AG08395 (cell line): ENCODE results near the gene SAMD7.

Experiments
- DNase-seq: peaks from one replicate; pipeline ENCODE4 v3.0.0; 2012; ENCODE audit warnings: mixed read lengths, low spot score

SAMD7 gene

DNA sequence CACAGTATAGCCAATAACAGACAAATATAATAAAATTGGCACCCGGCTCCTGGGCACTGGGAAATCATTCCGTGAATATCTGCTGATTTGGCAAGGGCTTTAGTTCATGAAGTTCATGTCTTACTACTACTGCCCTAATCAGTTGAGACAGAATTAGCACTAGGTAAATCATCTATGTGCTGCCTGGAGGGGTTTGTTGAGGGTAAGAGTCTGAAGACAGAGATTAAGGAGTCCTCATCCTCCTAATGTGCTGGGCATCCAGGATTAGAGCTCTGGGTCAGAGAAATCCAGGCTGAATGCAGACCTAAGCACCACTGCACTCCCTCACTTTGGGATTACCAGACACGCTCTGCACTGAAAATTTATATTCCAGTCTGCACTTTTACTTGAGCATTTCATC, 2.0 kb downstream of the SAMD7 start:
- DNase-seq = no peak

DNA sequence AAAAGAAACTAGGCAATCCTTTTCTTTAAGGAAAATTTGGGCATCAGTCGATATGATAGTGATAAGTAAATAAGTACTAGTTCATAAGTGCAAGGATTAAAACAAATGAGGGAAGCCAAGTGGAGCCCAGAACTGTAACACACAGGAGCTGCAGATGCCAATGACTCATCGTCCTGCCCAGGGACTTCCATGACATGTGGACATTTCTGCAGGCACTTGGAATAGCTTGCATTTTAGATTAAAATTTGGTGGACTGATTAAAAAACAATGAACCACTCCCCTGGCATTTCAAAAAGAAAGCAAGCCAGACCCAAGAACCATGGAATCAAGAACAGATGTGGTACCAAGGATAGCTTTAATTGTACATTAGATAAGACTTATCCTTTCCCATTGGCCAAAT, 2.9 kb downstream of the SAMD7 start:
- DNase-seq = peak; percentile 52

DNA sequence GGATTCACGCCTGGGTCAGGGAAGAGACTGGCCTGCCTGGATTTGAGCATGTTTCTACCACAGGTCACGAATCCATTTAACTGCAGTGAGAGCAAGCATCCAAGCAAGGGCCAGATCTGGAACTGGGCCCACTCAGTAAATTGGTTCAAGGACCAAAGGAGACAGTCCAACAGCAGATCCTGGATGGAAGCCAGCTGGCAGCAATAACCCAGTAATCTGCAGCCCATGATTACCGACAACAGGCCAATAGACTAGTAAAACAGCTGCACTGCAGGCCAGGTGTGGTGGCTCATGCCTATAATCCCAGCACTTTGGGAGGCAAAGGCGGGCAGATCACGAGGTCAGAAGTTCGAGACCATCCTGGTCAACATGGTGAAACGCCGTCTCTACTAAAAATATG, 11.8 kb downstream of the SAMD7 start:
- no peak for DNase-seq

DNA sequence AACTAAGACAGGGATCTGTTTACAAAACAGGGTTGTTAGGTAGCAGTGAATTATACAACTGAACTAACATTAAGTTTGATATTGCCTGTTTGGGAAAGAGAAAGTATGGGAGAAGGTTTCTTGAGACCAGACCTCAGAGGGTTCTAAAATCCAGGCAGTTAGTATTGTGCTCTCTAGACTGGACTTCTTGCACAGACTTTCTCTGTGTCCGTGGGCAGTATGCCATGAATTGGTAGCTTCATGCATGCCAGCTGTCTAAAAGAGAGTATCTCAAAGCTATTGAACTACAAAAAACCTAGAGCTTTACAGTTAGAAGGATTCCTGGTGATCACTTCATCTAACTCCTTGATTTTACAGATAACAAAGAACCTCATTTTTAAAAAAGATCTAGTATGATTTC, 12.5 kb downstream of the SAMD7 start:
- DNase-seq = no peak

DNA sequence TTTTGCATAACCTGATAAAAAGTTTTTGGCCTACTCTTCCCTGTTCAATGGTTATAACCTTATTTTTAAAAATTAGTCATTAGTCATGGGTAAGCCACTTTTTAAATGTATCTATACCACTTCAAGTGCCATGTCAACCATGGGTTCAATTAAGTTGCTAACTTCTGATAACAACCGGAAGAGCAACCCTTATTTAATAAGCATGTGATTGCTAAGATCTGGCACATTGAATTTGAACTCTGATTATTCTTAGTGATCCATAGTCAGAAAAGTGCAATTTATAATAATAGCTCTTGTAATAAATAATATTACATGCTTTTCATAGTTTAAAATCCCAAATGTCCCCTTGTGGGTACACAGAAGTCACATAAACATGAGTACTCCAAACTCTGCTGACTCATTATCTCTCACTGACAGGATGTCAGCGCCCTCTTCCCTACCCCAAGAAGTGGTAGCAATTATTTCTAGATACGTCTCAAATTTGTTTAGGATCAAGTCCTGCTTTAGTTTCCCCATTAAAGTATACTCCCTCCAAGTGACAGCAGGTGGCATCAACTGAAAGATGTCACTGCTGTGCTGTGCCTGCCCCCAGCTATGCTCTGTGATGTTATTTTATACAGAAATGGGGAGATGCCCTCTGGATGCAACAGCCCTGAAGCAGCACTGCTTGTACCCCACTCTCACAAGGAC, 18.6 kb downstream of the SAMD7 start:
- DNase-seq = no peak

DNA sequence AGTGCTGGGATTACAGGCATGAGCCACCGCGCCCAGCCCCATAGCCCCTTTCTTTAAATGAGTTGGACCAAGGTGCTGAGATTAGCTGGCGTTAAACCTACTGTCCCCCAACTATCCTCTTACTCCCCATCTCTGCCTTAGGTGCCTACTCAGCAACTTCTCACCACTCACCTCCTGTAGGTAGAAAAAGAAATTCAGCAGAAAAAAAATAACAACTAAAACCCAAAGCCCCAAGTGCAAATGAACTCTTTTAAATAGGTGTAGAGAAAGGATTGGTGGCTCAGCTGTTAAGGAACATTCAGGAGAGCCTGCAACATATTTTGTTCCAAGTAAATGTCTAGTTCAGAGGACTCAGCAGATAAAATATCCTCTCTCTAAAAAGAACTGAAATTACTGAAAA, 19.5 kb downstream of the SAMD7 start:
- DNase-seq = no peak

DNA sequence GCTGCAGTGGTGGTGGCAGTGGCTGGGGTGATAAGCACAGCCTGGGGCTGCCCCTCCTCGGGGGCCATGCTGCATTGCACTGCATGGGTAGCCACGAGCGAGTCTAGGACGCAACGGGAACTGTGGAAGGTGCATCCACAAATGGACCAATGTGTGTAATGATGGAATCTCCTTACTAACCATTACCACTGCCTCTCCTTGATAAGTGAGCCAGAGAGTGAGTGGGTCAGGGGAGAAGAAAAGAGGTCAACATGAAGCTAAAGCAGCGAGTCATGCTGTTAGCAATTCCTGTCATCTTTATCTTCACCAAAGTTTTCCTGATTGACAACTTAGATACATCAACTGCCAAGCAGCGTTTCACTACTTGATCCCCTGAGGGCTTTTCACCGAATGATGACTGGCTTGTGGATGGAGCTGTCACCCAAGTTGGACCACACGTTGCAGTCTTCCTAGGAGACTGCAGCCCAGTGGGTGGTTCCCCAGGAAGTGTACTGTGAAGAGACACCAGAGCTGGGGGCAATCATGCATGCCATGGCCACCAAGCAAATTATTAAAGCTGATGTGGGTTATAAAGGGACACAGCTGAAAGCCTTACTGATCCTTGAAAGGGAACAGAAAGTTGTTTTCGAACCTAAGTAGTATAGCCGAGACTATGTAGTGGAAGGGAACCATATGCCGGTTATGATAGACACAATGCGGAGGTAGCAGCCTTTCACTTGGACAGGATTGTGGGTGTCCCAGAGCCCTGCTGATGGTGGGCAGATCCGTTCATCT, 20.6 kb downstream of the SAMD7 start:
- no peak for DNase-seq

DNA sequence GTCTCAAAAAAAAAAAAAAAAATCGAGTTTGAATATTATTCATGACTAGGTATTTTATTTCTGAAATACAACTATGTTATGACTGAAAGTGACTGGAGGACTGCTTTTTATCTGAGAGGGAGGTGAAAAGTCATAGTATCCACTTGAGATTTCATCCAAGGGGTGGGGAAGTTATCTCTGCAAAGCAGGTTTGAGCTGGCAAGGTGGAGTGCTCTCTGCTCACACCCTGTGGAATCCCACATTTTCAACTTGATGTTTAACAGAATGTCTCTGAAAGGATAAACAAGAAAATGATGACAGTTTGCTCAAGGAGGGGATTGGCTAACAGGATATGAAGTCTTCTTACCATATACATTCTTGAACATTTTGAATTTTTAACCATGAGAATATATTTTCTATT, 27.9 kb downstream of the SAMD7 start:
- no peak for DNase-seq

DNA sequence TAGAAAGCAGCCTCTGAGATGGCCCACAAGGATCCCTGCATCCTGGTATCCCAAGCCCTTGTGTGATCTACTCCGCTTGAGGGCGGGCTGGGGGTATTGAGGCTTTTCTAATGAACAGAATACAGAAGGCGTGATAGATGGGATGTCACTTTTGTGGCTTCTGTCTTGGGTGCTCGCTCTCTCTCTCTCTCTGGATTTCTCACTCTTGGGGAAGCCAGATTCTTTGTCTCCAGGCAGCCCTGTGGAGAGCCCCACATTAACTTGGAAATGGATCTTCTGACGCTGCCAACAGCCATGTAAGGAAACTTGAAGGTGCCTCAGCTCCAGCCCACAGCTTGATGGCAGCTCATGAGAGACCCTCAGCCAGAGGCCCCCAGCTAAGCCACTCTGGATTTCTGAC, 28.4 kb downstream of the SAMD7 start:
- DNase-seq = no peak

DNA sequence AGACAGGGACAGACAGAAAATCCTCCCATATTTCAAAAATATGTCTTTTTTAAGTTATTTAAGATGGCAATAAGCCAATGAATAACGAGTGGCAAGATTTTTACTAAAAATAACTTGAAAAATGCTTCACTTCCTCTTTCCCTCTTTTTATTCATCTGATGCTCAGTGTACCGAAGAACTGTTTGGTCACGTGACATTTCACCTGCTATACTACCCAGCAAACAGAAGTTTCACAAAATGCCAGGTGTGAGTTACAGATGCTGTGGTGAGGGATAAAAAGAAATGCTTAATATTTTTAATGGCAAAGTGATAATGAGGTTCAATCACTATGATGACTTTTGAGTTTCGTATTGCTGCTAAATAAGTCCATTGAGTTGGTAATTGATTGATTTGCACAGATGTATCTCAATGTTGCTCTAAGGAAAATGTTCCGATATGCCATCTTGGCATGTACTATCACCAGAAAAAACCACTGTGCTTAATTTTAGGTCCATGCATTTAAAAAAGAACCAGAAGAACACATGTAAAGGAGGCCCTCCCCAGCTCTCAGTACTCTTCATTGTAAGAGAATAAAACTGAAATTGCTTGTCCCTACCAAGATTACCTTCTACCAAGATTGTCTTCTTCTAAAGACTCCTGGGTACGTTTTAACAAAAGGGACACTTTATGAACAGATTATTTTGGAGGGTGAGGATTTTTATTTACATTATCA, 29.3 kb downstream of the SAMD7 start:
- DNase-seq = no peak

DNA sequence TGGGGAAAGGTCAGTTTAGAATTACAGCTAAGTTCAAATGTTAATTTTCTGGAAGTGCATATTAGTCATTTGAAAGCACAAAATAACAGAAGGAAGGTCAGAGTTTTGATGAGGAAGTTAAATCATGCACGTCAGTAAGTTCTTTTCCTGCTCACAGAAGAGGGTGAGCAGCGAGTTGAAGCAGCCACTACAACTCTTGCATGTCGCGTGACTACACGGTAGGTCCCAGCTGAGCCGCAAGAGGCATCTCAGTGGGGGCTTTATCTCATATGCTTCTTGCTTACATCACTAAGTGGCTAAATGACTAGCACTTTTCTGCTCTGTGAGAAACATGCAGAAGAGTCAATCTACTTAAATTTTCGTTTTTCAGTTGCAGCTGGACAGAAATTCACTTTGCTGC, 33.9 kb downstream of the SAMD7 start:
- DNase-seq = no peak

DNA sequence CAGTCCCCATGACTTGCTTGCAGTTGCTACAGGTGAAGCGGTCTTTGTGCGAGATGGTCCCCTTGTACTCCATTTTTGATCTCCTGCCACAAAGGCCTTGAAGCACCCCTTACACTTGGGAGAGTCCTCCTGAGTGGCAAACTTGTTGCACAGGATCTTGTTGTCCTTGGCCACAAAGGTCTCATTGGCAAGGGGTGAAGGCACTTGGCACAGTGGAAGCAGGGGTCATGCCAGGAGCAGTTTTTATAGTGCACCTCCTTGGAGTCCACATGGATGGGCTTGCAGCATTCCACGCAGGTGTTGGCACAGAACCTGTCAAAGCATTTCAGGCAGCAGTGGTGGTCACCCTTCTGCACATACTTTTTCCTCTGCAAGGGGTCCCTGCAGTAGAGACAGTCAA, 35.0 kb downstream of the SAMD7 start:
- DNase-seq = no peak

DNA sequence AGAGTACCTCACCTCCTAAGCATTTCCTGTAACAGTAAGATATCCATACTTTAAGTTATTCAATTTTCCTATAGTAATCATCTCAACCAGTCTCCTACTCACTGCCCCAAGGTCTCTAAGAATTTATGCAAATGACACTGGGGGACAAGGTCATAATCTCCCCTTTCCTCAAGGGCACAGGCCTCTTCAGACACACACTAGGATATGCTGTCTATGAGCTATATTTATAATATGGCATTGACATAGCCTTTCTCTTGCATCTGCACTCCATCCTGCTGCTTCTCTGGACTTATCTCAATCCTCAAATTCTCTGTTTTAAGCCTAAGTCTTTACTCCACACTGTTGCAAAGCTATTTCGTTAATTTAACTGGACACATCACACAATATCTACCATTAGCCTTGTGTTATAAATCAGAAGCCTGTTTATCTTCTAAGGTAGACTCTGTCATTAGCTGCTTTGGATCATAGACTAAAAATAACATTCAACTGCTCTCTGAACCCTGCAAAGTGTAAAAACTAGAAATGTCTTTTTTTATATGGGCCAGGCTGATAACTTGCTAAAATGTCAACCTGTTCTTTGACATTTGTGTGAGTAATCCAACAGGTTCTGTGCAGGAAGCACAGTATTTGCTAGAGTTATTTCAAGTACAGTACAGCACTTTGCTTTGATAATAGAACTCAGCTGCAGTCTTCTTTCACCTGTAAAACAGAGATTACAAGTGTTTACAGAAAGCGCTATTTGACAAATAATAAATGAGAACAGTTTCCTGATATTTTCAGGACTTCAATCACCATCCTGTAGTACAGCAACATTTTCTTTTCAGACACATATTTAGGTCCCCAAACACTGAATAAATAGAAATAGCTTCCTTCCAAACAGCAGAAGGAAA, 37.4 kb downstream of the SAMD7 start:
- DNase-seq = no peak

DNA sequence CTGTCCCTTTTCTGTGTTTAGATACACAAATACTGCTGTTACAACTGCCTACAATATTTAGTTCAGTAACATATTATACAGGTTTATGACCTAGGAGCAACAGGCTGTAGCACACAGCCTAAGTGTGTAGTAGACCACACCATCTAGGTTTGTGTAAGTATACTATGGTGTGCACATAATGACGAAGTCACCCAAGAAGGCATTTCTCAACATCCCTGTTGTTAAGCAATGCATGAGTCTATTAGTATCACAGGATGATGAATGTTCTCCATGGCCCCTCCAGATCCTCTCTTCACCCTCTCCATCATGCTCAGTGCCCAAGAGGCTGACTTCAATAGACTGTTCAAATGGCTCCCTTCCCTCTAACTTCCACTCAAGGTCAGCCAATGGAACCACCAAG, 40.7 kb downstream of the SAMD7 start:
- no peak for DNase-seq

DNA sequence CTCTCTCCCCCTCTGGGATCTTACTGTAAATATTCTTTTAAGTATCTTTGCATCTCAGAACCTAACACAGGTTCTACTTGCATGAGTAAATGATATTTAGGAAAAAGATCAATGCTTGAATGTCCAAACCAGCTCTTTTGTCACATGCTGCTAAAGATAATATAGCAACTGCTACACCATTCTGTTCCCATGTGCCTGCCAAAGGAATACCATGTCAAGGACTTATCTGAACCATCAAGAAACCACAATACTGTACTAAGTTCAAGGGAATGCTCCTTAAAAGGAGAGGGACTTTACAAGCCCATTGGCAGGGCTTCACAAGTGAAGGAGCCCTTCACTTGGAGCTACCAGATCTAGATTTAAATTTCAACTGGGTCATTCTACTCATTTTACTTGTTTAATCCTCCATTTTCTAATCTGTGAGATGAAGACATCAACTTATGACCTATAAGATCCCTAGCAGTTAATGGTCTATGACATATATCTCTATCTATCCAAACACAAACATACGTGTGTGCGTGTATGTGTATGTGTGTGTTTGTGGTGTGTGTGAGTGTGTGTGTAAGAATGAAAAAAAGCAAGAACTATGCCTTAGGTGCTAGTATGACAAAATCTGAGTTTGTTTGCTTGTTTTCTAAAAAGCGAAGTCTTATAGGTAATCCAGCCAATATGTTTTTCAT, 42.2 kb downstream of the SAMD7 start:
- DNase-seq = no peak

DNA sequence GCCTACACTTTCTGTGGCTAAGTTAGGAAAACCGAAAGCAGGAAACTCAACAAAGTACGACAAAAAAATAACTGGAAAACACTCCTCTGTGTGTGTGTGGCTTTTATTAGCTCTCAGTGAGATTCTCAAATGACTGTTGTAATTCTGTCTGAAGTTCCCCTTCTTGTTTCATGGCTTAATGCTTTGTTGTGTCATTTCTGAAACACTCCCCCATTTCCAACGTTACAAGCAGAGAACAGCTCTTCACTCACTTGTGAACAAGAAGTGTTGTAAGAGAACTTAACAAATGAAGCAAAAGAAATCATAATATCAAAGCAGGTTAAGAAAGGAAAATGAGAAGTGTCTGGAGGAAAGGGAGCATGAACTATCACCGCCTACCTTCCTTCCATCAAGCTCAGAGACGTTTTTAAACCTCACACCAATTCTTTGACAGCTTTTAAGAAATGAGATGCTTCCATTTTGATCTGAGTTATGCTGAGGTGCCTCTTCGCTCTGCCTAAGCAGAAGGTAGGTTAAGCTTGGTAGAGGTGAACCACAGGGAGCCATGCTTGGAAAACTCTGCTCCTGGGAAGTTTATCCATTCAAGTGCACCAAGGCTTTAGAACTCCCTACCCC, 42.9 kb downstream of the SAMD7 start:
- DNase-seq = no peak

DNA sequence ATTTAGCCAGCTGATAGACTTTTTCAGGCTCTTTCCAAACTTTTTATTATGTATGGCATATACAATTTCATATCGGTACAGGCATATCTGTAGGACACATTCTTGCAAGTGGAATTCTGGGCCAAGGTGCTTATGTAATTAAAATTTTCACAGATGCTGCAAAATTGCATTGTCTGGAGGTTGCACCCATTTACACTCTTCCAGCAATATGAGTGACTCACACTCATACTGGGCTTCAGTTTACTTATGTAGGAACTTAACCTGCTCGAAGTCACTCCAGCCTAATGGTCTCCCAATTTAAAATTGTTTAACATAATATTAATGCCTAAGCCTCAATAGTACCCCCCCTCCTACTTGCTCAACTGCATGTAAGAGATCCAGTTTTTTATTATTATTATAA, 44.0 kb downstream of the SAMD7 start:
- DNase-seq = no peak

DNA sequence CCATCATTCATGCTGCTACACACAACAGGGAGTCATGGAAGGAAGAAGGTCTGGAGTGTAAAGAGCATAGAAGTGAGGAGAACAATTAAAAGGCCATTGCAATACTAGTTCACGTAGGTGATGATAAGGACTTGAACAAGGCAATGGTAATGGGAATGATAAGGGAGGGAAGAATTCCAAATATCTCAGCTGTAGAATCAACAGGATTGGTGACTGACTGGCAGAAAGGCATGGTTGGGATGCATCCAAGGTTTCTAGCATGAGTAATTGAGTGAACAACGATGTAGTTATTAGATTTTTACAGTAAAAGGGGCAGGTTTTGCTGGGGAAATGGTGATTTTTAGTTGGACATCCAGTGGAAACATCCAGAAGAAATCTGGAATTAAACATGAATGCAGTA, 52.8 kb downstream of the SAMD7 start:
- no peak for DNase-seq

DNA sequence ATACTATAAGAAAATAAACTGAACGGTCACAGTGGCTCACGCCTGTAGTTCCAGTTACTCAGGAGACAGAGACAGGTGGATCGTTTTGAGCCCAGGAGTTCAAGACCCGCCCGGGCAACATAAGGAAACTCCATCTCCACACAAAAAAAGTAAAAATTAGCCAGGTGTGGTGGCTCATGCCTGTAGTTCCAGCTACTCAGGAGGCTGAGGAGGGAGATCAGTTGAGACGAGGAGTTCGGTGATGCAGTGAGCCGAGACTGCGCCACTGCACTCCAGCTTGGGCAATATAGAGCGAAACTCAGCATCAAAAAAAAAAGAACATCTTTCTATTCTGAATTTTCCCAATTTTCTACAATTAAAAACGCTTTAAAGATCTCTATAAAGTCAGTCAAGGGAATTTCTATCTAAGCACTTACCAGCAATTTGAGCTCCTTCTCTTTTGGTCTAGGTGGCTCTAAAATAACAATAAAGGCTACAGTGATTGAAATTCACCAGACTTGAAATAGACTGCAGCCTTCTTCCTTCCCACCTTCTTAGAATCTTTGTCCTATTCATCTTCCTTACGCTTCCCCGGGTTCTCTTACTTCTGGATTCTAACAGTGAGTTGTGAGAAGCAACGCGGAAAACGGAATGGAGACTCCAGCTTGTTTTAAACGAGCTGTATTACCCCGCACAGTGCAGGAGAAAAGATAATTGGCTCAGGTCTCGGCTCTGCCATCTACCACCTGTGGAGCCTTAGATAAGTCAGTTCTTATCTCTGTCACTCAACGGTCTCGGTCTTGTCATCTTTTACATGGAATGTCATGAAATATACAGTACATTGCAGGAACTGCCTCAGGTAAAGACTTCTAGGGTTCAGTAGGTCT, 54.4 kb downstream of the SAMD7 start:
- no peak for DNase-seq

DNA sequence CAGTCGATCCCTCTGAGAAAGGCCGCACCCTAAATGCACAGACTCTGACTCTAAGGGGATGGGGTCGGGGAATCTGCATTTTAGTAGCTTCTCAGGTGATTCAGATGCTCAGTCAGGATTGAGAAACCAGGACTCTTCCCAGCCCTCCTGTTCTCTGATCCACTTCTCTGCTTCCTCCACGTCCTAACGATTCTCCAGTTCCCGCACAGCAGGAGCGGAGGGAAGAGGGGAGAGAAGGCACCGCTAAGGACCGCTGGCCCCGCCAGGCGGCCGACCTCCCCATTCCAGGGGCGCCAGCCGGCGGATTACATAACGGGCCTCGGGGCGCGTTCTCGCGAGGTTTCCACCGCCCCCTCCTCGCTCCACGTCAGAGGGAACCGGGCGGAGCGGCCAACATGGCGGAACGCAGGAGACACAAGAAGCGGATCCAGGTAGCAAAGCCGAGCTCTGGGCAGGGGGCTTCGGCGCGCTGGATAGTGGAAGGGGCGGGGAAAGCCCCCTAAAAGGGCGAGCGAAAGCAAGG, 55.1 kb downstream of the SAMD7 start, which contains the start of gene SEC62:
TSS of gene SEC62 (plus strand) at position 380 of the 523 bp plus-strand sequence. CDS start at position 396, 16 bp downstream.
- DNase-seq = peak; percentile 95
